GM12892 (cell line): ENCODE data around the gene DOCK4.

Experiments
- DNase-seq: peaks from one replicate; pipeline ENCODE4 v3.0.0; 2011; ENCODE audit not compliant: insufficient read length
- FAIRE-seq: peaks from 2 replicates; lab custom pipeline; 2011; peaks lifted over from hg19 to GRCh38; lab: Jason Lieb, UNC
- POLR2A ChIP-seq: IDR thresholded peaks from 2 replicates; pipeline ENCODE4 v1.6.1; 2011; ENCODE audit warnings: low read depth, low read length, control low read depth
- POLR2AphosphoS5 ChIP-seq: IDR thresholded peaks from 2 replicates; pipeline ENCODE4 v1.6.1; 2011; ENCODE audit warnings: low read depth, low read length, control low read depth
- TAF1 ChIP-seq: IDR thresholded peaks from 2 replicates; pipeline ENCODE4 v1.6.1; 2011; ENCODE audit warnings: low read depth, mild to moderate bottlenecking, control low read depth, low read length, borderline replicate concordance

DOCK4 gene

GRCh38 chr7:112092306-112092705 is 113.9 kb downstream of the DOCK4 start:
- TF ChIP-seq POLR2A (no peak), POLR2AphosphoS5 (no peak)
- DNase-seq (no peak), FAIRE-seq (no peak)

GRCh38 chr7:112091768-112092167 is 114.4 kb downstream of the DOCK4 start:
- TF ChIP-seq POLR2A (no peak), TAF1 (no peak), POLR2AphosphoS5 (no peak)
- no peak for DNase-seq
- no peak for FAIRE-seq

- FAIRE-seq (no peak), DNase-seq (no peak)
- TF ChIP-seq POLR2A: no peak
- no peak for TF ChIP-seq POLR2AphosphoS5
- TF ChIP-seq TAF1: no peak
Observed at GRCh38 chr7:112089551-112089950, 116.6 kb downstream of the DOCK4 start.

- no peak for FAIRE-seq
- TF ChIP-seq POLR2AphosphoS5 (no peak), TAF1 (no peak), POLR2A (no peak)
- no peak for DNase-seq
Observed at GRCh38 chr7:112088484-112089016, 117.6 kb downstream of the DOCK4 start.

- no peak for DNase-seq
- TF ChIP-seq POLR2AphosphoS5 (no peak), POLR2A (no peak), TAF1 (no peak)
- no peak for FAIRE-seq
Observed at GRCh38 chr7:112086496-112087254, 119.5 kb downstream of the DOCK4 start.

- DNase-seq: no peak
- peak; percentile 83 for FAIRE-seq
- TF ChIP-seq POLR2AphosphoS5 (no peak), POLR2A (no peak), TAF1 (no peak)
Observed at GRCh38 chr7:112084520-112084971, 121.7 kb downstream of the DOCK4 start.

- TF ChIP-seq POLR2A: no peak
- no peak for TF ChIP-seq TAF1
- TF ChIP-seq POLR2AphosphoS5: no peak
- FAIRE-seq (peak; percentile 68), DNase-seq (no peak)
Observed at GRCh38 chr7:112083776-112084355, 122.3 kb downstream of the DOCK4 start.

- TF ChIP-seq TAF1 (no peak), POLR2A (no peak), POLR2AphosphoS5 (no peak)
- FAIRE-seq (no peak), DNase-seq (no peak)
Observed at GRCh38 chr7:112082306-112082705, 123.9 kb downstream of the DOCK4 start.

GRCh38 chr7:112081778-112082177 is 124.4 kb downstream of the DOCK4 start:
- FAIRE-seq (peak; percentile 27), DNase-seq (no peak)
- no peak for TF ChIP-seq POLR2AphosphoS5
- TF ChIP-seq POLR2A: no peak
- TF ChIP-seq TAF1: no peak

GRCh38 chr7:112080978-112081377 is 125.2 kb downstream of the DOCK4 start:
- TF ChIP-seq TAF1 (no peak), POLR2A (no peak), POLR2AphosphoS5 (no peak)
- no peak for DNase-seq
- FAIRE-seq: no peak

- FAIRE-seq: peak; percentile 97
- TF ChIP-seq POLR2A: no peak
- TF ChIP-seq TAF1: no peak
- TF ChIP-seq POLR2AphosphoS5: no peak
- DNase-seq: no peak
Observed at GRCh38 chr7:112080441-112080840, 125.8 kb downstream of the DOCK4 start.

- DNase-seq (no peak), FAIRE-seq (peak; percentile 27)
- TF ChIP-seq POLR2AphosphoS5 (no peak), POLR2A (no peak), TAF1 (no peak)
Observed at GRCh38 chr7:112079673-112080072, 126.5 kb downstream of the DOCK4 start.
